Mucosa of rectum (tissue), 2 donors: Measurements from ENCODE around the gene DNAI4.
"Not testable (repeated sequence)": the region's sequence is repeated elsewhere in the genome, so short reads cannot be mapped to it uniquely, and the experiment has no call there.

Source experiments
- H3K27ac ChIP-seq, 2 donors: one replicate each; pipeline ENCODE4 v1.7.0; 2013; ENCODE audit warnings: inconsistent platforms in 2 of 2, low read depth in 2 of 2, low read length in 2 of 2
- H3K27me3 ChIP-seq, 2 donors: one replicate each; pipeline ENCODE4 v1.7.0; 2013; ENCODE audit warnings: low read length in 2 of 2; ENCODE audit not compliant: control insufficient read depth in 2 of 2, insufficient read depth in 2 of 2
- H3K36me3 ChIP-seq, 2 donors: one replicate each; pipeline ENCODE4 v1.7.0; 2013; ENCODE audit warnings: low read length in 2 of 2; ENCODE audit not compliant: control insufficient read depth in 2 of 2, insufficient read depth in 2 of 2
- H3K4me1 ChIP-seq, 2 donors: one replicate each; pipeline ENCODE4 v1.7.0; 2013; ENCODE audit warnings: low read length in 2 of 2, mild to moderate bottlenecking in 1 of 2; ENCODE audit not compliant: control insufficient read depth in 2 of 2, insufficient read depth in 2 of 2
- H3K4me3 ChIP-seq, 2 donors: one replicate each; pipeline ENCODE4 v1.7.0; 2013; ENCODE audit warnings: low read length in 2 of 2
- H3K9ac ChIP-seq, 2 donors: one replicate each; pipeline ENCODE4 v1.7.0; 2013; ENCODE audit warnings: low read length in 2 of 2, low read depth in 1 of 2, mild to moderate bottlenecking in 1 of 2
- H3K9me3 ChIP-seq, 2 donors: one replicate each; pipeline ENCODE4 v1.7.0; 2013; ENCODE audit warnings: low read length in 2 of 2; ENCODE audit not compliant: control insufficient read depth in 2 of 2
- donor health status: healthy.
- donor health status: Normal muscosa, but diverticular disease.

Gene DNAI4

GRCh38 chr1:66788231-66788939, 136.3 kb downstream of the DNAI4 start:
- no peaks in the 10 kb centered on the region for H3K4me1 ChIP-seq
- no peaks in the 10 kb centered on the region for H3K9me3 ChIP-seq
- H3K4me3 ChIP-seq: no peak overlapping the region
- H3K36me3 ChIP-seq: no peaks in the 10 kb centered on the region
- H3K27me3 ChIP-seq: no peaks in the 10 kb centered on the region
- no peak overlapping the region for H3K9ac ChIP-seq
- no peak overlapping the region for H3K27ac ChIP-seq

GRCh38 chr1:66787641-66788040, 137.0 kb downstream of the DNAI4 start:
- H3K4me1 ChIP-seq: no peaks in the 10 kb centered on the region
- no peaks in the 10 kb centered on the region for H3K27me3 ChIP-seq
- no peak overlapping the region for H3K4me3 ChIP-seq
- H3K9me3 ChIP-seq: no peaks in the 10 kb centered on the region
- no peak overlapping the region for H3K9ac ChIP-seq
- H3K36me3 ChIP-seq: no peaks in the 10 kb centered on the region
- H3K27ac ChIP-seq: no peak overlapping the region

GRCh38 chr1:66785800-66786199, 138.9 kb downstream of the DNAI4 start:
- not testable (repeated sequence) for H3K36me3 ChIP-seq, H3K4me3 ChIP-seq, H3K27me3 ChIP-seq, H3K9me3 ChIP-seq, H3K27ac ChIP-seq, H3K9ac ChIP-seq, H3K4me1 ChIP-seq

DNA sequence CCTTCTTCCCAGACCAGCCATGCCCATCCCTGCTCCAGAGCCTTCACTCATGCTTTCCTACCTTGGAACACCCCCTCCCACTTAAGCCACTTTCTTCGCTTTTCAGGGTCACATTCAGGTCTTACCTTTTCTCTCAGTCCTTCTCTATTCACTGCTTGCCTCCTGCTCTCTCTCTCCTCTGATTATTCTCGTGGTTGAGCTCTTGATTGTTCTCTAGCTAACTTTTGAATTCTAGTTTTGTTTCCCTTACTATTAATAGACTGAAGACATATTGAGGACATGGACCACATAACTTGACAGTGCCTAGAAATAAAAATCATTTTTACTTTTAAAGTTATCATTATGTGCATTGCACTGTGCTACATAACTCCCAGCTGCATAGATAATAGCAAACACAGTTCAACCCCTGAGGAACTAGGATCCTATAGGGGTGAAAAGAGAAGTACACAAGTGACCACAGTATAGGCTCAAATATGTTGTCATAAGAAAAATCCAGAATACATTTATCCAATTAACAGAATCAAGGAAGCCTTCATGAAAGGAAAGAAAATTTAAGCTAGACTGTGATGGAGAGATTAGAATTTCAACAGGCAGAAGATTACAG, 145.1 kb downstream of the DNAI4 start:
- Histone ChIP-seq H3K9ac (no peak overlapping the region), H3K27me3 (no peaks in the 10 kb centered on the region), H3K9me3 (no peaks in the 10 kb centered on the region), H3K36me3 (no peaks in the 10 kb centered on the region), H3K27ac (no peak overlapping the region), H3K4me3 (no peak overlapping the region), H3K4me1 (no peaks in the 10 kb centered on the region)

DNA sequence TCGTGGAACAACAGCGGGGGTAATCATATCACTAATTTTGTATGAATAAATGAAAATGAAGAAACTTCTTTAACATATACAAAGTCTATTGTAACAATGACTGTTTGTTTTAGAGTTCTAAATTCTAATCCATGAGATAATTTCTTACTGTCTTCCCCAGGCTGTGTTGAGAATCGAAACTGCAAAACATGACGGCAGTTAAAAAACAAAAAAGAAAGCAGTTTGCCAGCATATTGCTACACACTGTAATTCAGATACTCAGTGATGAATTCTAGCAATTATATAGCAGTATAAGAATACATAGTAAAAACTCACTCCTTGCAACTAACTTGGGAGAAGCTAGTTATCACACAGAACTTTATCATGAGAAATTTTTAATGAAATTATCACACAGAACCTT, 145.7 kb downstream of the DNAI4 start:
- no peaks in the 10 kb centered on the region for H3K36me3 ChIP-seq
- H3K4me1 ChIP-seq: no peaks in the 10 kb centered on the region
- H3K27ac ChIP-seq: no peak overlapping the region
- H3K9me3 ChIP-seq: no peaks in the 10 kb centered on the region
- no peak overlapping the region for H3K9ac ChIP-seq
- no peaks in the 10 kb centered on the region for H3K27me3 ChIP-seq
- H3K4me3 ChIP-seq: peak overlapping the region in 1 of 2 donors; percentile 5

GRCh38 chr1:66778266-66778665, 146.4 kb downstream of the DNAI4 start:
- H3K4me3 ChIP-seq: no peak overlapping the region
- no peaks in the 10 kb centered on the region for H3K27me3 ChIP-seq
- H3K36me3 ChIP-seq: no peaks in the 10 kb centered on the region
- no peaks in the 10 kb centered on the region for H3K4me1 ChIP-seq
- no peak overlapping the region for H3K27ac ChIP-seq
- H3K9me3 ChIP-seq: no peaks in the 10 kb centered on the region
- no peak overlapping the region for H3K9ac ChIP-seq

GRCh38 chr1:66777831-66778230, 146.8 kb downstream of the DNAI4 start:
- Histone ChIP-seq H3K4me3 (no peak overlapping the region), H3K27me3 (no peaks in the 10 kb centered on the region), H3K9ac (no peak overlapping the region), H3K9me3 (no peaks in the 10 kb centered on the region), H3K27ac (no peak overlapping the region), H3K36me3 (no peaks in the 10 kb centered on the region), H3K4me1 (no peaks in the 10 kb centered on the region)

DNA sequence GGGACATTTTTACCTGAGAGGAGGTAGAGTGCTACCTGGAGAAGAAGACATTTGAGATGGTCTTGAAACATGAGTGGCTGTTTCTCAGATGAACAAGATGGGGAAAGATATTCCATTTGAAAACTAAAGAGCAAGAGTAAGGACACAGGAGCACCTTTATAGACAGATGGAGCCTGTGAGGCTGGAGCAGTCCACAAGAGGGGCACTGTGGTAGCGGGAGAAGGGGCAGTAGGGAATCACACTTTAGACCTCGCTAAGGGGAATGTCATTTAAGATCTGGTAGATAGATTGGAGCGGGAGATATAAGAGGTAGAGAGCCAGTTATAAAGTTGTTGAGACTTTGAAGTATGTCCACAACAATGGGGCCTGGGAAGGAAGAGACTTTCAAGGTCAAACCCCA, 149.0 kb downstream of the DNAI4 start:
- Histone ChIP-seq H3K27ac (no peak overlapping the region), H3K4me3 (no peak overlapping the region), H3K9ac (no peak overlapping the region), H3K9me3 (no peaks in the 10 kb centered on the region), H3K27me3 (no peaks in the 10 kb centered on the region), H3K36me3 (no peaks in the 10 kb centered on the region), H3K4me1 (no peaks in the 10 kb centered on the region)

DNA sequence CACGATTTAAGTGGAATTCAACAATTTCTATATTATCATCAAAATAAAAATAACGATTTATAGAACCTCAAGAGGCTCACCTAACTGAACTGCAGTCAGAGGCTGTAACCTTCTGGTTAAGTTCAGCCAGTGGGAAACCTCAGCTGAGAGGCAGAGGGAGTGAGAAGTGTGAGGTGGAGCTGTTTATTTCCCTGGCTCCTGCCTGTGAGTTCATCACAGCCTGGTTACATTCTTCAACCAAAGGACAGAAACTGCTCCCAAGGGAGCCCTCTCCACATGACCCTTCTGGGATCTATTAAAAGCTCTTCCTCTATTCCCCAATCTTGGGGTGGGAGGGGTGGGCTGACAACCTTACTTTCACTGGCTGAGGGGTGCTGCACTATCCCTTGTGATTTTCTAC, 150.2 kb downstream of the DNAI4 start:
- H3K27ac ChIP-seq: no peak overlapping the region
- no peaks in the 10 kb centered on the region for H3K4me1 ChIP-seq
- H3K36me3 ChIP-seq: no peaks in the 10 kb centered on the region
- H3K9ac ChIP-seq: no peak overlapping the region
- H3K9me3 ChIP-seq: no peaks in the 10 kb centered on the region
- no peaks in the 10 kb centered on the region for H3K27me3 ChIP-seq
- H3K4me3 ChIP-seq: no peak overlapping the region

- Histone ChIP-seq H3K36me3 (no peaks in the 10 kb centered on the region), H3K9me3 (no peaks in the 10 kb centered on the region), H3K27me3 (no peaks in the 10 kb centered on the region), H3K4me3 (no peak overlapping the region), H3K27ac (no peak overlapping the region), H3K9ac (no peak overlapping the region), H3K4me1 (no peaks in the 10 kb centered on the region)
These were observed 151.4 kb downstream of the DNAI4 start for GRCh38 chr1:66773227-66773626.
